ENCODE measurements around the gene SLCO4C1. TPM values are rescaled to one million over a fixed set of nuclear protein-coding genes. Genes with fewer than 3 reads are reported as not detected.
A peak's percentile ranks its signal among the peaks of the same experiment; 100 is the strongest.
"Not testable (repeated sequence)": the region's sequence is repeated elsewhere in the genome, so short reads cannot be mapped to it uniquely, and the experiment has no call there.

SLCO4C1 gene, protein sequence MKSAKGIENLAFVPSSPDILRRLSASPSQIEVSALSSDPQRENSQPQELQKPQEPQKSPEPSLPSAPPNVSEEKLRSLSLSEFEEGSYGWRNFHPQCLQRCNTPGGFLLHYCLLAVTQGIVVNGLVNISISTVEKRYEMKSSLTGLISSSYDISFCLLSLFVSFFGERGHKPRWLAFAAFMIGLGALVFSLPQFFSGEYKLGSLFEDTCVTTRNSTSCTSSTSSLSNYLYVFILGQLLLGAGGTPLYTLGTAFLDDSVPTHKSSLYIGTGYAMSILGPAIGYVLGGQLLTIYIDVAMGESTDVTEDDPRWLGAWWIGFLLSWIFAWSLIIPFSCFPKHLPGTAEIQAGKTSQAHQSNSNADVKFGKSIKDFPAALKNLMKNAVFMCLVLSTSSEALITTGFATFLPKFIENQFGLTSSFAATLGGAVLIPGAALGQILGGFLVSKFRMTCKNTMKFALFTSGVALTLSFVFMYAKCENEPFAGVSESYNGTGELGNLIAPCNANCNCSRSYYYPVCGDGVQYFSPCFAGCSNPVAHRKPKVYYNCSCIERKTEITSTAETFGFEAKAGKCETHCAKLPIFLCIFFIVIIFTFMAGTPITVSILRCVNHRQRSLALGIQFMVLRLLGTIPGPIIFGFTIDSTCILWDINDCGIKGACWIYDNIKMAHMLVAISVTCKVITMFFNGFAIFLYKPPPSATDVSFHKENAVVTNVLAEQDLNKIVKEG
- total RNA-seq (2014; rRNA removed; shearing (Covaris generic); ENCODE audit: low replicate concordance): 4.1 and 4.4 TPM in 2 replicates

DNA sequence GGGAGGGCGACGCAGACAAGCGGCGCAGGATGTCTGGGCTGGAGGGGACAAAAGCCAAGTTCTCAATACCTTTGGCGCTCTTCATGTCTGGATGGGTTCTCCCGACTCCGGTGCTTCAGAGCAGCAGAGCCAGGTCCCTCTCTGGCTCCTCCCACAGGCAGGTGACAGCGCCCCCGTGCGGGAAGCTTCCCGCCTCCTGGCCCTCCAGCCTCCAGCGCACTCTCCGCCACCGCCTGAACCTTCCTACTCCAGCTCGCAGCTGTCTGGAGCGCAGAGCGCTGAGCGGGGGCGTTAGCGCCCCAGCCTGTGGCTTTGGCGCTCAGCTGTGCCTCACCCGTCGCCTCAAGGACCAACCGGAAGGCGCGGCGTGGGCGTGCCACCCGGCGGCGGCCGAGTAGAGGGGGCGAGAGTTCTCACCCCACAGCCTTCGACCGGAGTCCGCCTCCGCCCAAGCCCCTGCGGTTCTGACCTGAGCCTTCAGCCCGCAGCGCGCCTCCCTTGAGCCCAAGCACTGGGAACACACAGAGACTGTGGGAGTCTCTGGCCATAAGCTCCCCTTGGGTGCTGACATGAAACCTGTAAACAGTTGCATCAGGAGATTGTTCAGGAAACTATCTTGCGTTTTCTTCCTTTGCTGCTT lies at the start of gene SLCO4C1:
Gene SLCO4C1 (minus strand): TSS at position 107 of the 640 bp plus-strand sequence. CDS start 22 bp downstream, at position 85.
- in situ Hi-C loops (cut with HindIII; ENCODE audit: low pct_unique_long_range_greater_than_20kb, low sequenced_read_pairs): no loop called here
- peak; percentile 93 for DNase-seq (ENCODE audit: low read depth)

DNA sequence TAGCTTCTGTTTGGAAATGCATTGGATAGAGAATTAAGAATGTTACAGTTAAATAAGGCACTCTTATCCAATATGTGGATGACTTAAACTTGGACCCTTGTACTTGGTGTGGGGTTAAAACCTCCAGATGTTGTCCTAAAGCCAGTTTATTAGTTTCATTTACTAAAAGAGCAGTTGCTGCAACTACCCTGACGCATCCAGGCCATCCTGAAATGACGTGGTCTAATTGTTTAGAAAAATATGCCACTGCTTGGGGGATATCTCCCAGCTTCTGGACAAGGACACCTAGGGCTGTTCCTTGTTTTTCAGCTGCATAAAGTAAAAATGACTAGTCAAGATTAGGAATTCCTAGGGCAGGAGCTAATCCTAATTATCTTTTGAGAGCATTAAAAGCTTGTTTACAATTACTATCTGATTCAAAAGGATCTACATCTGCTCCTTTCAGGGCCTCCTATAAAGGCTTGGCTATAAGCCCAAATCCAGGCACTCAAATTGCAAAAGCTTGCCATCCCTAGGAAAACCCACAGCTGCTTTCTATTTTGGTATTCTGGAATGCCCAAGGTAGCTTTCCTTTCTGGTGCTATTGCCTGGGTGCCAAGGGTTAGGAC lies 45.7 kb upstream of the SLCO4C1 start:
- in situ Hi-C loops (cut with HindIII; ENCODE audit: low pct_unique_long_range_greater_than_20kb, low sequenced_read_pairs): no loop called here
- no peak for DNase-seq (ENCODE audit: low read depth)

DNA sequence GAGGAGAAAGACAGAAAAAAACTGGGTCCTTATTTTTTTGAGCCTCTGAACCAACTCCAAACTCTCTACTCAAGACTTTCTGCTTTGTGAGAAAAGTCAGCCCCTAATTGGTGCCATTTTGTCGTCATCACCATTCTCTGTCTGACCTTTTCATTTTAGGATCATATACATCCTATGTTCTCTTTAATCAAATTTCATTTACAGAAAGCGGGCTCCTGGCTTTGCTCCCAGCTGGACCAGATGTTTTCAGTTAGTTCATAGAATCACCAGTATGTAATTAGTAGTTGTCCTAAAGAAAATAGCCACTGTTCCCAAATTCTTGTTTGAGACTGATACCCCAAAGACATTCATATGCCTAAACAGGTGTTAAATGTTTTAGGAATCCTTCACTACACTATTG lies 28.6 kb upstream of the SLCO4C1 start:
- DNase-seq (ENCODE audit: low read depth): no peak
- in situ Hi-C loops (cut with HindIII; ENCODE audit: low pct_unique_long_range_greater_than_20kb, low sequenced_read_pairs): no loop called here

DNA sequence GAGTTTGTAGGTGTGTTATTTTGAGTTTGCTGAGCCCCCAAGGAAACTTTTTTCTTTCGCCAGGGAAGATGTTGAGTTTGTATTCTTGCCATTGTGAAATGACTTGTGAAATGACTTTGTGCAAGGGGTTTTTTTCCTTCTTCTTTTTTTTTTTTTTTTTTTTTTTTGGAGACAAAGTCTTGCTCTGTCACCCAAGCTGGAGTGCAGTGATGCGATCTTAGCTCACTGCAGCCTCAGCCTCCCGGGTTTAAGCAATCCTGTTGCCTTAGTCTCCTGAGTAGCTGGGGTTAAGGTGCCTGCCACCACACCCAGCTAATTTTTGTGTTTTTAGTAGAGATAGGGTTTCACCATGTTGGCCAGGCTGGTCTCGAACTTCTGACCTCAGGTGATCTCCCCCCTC lies 22.7 kb upstream of the SLCO4C1 start:
- in situ Hi-C loops (cut with HindIII; ENCODE audit: low pct_unique_long_range_greater_than_20kb, low sequenced_read_pairs); DNase-seq (ENCODE audit: low read depth): not testable (repeated sequence)

DNA sequence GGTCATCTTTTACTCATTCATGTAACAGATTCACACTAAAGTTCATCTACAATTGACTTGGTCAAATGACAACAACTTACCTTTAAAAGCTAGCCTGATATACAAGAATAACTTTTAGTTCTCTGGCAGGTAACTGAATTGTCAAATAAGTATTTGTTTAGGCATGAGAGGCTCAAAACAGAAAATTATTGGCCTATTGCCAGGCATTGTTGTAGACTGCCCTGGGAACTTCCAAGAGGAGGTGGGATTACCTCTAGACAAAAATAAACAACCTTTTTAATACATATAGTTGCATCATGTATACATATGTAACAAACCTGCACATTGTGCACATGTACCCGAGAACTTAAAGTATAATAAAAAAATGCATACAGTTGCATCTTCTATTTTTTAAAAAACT lies 18.2 kb upstream of the SLCO4C1 start:
- no peak for DNase-seq (ENCODE audit: low read depth)

DNA sequence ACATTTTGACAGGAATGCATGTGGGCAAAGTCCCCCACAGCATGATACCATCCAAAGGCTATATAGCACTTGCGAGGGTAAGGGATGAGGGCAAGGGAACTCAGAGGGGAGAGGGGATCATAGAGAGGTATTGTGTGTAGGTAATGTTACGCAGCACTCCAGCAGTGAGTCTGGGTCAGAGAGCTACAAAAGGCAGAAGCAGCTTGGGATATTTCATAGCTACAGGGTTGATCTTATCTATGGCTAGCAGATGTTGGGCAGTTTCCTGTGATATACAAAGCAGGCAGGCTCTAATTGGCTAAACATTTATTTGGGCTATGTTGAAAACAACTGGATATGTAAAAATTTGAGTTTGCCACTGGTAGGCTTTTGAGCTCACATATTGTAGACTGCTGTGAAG lies 17.8 kb upstream of the SLCO4C1 start:
- DNase-seq (ENCODE audit: low read depth): no peak
- in situ Hi-C loops (cut with HindIII; ENCODE audit: low pct_unique_long_range_greater_than_20kb, low sequenced_read_pairs): no loop called here

More for the DNA sequence above, 18.2 kb upstream of the SLCO4C1 start:
- in situ Hi-C loops (cut with HindIII; ENCODE audit: low pct_unique_long_range_greater_than_20kb, low sequenced_read_pairs): no loop called here

DNA sequence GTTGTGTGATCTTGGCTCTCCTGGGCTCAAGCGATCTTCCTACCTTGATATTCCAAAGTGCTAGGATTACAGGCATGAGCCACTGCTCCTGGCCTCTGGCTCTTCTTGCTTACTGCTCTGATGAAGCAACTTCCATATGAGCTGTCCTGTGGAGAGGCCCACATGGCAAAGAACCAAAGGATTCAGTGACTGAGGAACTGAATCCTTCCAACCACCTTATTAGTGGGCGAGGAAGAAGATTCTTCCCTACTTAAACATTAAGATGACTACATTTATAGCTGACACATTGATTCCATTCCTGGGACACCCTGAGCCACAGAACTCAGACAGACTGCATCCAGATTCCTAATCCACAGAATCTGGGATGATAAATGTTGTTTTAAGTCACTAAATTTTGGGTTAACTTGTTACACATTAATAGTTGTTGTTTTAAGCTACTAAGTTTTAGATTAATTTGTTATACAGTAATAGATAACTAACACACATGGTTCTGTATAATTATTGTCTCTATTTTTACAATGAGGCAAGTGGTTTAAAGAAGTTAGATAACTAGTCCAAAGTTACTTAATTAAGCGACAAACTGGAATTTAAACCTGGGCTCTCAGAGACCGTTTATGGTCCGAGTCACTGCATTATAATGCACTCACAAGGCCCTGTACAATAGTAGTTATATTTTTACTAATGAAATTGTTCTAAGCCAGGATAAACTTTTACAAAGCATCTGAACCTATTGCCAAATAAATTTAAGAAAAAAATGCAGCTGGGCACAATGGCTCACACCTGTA lies 16.7 kb upstream of the SLCO4C1 start:
- peak; percentile 76 for DNase-seq (ENCODE audit: low read depth)
- in situ Hi-C loops (cut with HindIII; ENCODE audit: low pct_unique_long_range_greater_than_20kb, low sequenced_read_pairs): no loop called here

DNA sequence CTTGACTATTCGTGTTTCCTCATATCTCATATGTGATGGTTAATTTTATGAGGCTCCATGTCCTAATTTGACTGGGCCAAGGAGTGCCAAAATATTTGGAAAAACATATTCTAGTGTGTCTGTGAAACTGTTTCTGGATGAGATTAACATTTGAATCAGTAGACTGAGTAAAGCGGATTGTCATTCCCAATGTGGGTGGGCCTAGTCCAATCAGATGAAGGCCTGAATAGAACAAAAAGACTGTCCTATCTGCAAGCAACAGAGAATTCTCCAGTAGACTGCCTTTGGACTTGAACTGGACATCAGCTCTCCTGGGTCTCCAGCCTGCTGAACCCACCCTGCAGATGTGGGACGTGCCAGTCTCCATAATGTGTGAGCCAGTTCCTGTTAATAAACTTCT lies 13.5 kb upstream of the SLCO4C1 start:
- in situ Hi-C loops (cut with HindIII; ENCODE audit: low pct_unique_long_range_greater_than_20kb, low sequenced_read_pairs): no loop called here
- DNase-seq (ENCODE audit: low read depth): no peak

DNA sequence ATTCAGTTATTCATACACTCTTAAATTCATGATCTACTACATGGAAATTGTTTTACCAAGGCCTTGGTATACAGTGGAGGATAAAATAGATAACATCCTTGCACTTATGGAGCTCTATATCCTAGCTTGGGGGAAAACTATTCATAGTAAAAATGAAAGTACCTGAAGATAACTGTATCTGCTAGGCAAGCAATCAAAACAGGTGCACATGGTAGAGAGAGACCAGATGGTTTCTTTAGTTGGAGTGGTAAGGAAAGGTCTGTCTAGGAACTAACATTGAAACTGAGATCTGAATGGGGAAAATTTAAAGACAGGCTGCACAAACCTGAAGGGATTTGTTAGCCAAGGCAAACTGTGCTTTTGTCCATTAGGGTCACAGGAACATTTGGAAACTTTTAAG lies 11.1 kb upstream of the SLCO4C1 start:
- in situ Hi-C loops (cut with HindIII; ENCODE audit: low pct_unique_long_range_greater_than_20kb, low sequenced_read_pairs): no loop called here
- no peak for DNase-seq (ENCODE audit: low read depth)

DNA sequence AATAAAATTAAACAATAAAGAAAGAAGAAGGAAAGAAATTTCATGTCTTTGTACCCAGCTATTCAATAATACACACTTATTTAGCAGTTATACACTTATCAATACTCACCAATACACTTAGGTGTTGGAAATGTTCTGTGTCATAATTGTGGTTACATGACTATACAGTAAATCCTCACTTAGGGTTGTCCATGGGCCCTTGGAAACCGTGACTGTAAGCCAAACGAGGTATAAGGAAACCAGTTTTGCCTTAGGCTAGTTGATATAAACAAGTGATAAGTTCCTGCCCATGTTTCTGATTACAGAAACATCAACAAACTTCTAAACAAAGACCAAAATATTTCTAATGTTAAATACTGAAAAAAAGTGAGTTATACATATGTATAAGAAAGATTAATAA lies 10.0 kb upstream of the SLCO4C1 start:
- in situ Hi-C loops (cut with HindIII; ENCODE audit: low pct_unique_long_range_greater_than_20kb, low sequenced_read_pairs): no loop called here
- no peak for DNase-seq (ENCODE audit: low read depth)

DNA sequence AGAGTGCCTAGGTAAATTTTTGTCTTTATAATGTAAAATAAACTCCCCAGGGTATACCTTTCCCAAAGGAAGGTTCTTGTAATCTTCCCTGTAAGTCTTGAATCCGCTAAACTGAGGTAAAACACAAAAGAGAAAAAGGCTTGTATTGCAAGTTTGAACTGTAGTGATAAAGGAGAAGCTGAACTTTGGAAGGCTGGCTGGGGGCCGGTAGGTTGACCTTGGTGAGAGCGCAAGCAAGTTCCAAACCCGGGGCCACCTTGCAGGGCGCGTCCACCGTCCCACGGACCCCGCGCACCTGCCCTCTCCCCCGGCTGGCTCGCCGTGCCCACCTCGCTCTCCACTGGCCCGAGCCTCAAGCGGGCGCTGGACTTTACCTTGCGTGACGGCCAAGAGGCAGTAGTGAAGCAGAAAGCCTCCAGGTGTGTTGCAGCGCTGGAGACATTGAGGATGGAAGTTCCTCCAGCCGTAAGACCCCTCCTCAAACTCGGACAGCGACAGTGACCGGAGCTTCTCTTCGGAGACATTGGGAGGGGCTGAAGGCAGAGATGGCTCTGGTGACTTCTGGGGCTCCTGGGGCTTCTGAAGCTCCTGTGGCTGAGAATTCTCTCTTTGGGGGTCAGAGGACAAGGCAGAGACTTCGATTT lies 428 bp downstream of the SLCO4C1 start:
- in situ Hi-C loops (cut with HindIII; ENCODE audit: low pct_unique_long_range_greater_than_20kb, low sequenced_read_pairs): no loop called here
- DNase-seq (ENCODE audit: low read depth): peak; percentile 37

DNA sequence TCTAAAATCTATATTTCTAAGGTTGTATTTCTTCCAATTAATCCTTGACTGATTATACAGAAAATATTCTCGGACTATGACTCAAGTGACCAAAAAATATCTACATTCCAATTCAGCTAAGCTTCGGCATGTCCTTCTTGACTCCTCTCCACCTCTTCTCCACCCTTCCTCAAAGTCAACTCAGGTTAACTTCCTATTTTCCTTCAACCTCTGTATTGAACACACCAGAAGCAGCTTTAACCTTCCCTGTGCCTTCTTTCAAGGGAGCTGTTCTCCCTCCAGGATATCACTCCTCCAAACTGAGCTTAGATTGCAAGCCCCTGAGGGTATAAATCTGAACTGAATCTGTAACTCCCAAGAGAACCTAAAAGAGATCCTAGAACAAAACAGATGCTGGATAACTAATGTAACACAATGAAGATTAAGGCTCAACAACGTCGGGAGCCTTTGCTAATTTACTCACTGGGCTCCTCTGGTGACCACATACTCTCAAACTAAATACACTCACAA lies 1.1 kb downstream of the SLCO4C1 start:
- DNase-seq (ENCODE audit: low read depth): peak; percentile 53
- in situ Hi-C loops (cut with HindIII; ENCODE audit: low pct_unique_long_range_greater_than_20kb, low sequenced_read_pairs): no loop called here

DNA sequence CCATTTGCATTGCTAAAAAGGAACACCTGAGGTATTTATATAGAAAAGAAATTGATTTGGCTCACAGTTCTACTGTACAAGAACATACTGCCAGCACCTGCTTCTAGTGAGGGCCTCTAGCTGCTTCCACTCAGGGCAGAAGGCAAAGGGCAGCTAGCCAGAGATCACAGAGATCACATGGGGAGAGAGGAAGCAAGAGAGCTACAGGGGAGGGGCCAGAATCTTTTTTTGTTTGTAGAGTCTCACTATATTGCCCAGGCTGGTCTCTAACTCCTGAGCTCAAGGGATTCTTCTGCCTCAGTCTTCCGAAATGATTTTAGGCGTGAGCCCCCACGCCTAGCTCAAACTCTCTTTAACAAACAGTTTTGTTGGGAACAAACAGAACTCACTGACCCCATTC lies 6.1 kb downstream of the SLCO4C1 start:
- DNase-seq (ENCODE audit: low read depth): peak; percentile 45
- in situ Hi-C loops (cut with HindIII; ENCODE audit: low pct_unique_long_range_greater_than_20kb, low sequenced_read_pairs): no loop called here

DNA sequence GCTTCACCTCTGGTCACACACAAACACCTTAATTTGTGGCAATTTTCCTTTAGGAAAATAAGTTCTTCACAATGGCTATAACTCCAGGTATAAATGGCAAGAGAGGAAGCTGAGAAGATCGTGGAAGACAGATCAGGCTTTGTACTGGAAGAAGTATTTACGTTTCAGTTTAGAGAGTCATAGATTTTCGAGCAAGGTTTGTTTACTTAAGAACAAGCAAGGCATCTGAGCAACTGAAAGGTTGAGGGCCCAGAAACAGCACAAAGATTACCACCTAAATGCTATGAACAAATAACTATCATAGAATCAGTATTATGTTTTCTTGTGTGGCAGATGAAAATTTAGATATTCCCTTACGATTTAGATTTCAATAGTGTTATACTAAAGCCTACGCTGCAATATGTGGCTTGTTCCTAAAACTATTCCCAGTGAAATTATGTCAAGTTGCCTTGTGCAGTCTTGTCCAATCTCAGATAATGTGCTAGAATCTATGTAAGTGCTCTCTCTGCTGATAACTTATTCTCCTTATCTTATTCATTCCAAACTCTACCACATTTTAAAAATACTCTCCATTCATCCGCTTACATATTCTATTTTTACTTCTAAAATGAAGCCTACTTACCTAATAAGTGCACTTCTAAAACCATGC lies 6.7 kb downstream of the SLCO4C1 start:
- DNase-seq (ENCODE audit: low read depth): peak; percentile 43
- in situ Hi-C loops (cut with HindIII; ENCODE audit: low pct_unique_long_range_greater_than_20kb, low sequenced_read_pairs): no loop called here

DNA sequence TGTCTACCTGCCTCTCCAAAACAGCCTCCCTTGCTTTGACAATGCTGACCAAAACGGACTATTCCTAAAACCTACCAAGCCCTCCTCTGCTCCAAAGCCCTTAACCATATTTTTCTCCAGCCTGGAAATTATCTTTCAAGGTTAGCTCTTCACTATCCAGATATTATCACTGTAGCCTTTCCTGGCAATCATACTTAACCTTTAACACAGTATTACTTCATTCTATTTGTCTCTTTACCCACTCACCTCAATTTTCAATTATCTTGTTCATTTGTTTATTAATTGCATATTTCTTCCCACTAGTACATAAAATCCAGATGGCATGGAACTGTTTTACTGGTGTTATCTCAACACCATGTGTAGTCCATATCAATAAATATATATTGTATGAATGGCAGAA lies 7.5 kb downstream of the SLCO4C1 start:
- in situ Hi-C loops (cut with HindIII; ENCODE audit: low pct_unique_long_range_greater_than_20kb, low sequenced_read_pairs): no loop called here
- no peak for DNase-seq (ENCODE audit: low read depth)

DNA sequence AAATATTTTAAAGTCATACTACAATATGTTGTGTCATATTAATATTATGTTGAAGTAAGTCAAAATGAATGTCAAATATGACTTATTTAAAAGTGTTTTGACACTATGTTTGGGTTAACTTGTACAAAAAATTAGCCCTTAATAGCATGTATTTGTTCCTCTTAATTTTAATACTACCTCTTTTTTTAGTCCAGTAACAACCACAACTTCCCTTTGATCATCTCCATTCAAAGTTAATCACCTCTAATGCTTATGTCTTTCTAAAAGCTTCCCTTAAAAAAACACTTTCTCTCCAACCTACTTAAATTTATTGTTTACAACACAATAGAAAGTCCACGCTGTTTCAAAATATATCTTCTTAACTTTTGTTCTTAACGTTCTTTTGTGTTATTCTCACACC lies 9.6 kb downstream of the SLCO4C1 start:
- in situ Hi-C loops (cut with HindIII; ENCODE audit: low pct_unique_long_range_greater_than_20kb, low sequenced_read_pairs): no loop called here
- no peak for DNase-seq (ENCODE audit: low read depth)

Measured in Caki2 (cell line).